Pons (tissue), 1 donor: ENCODE measurements around the gene DIP2C.

Experiments
- DNase-seq: peaks from one replicate; pipeline ENCODE4 v3.0.0-alpha.2; 2016; ENCODE audit warnings: low spot score

Gene DIP2C

GRCh38 chr10:494556-494955 lies 194.9 kb downstream of the DIP2C start:
- DNase-seq: no peak

- DNase-seq: no peak
Observed at GRCh38 chr10:494149-494542, 195.3 kb downstream of the DIP2C start.

GRCh38 chr10:493391-494148 lies 195.9 kb downstream of the DIP2C start:
- no peak for DNase-seq

- DNase-seq: no peak
Observed at GRCh38 chr10:492836-493235, 196.6 kb downstream of the DIP2C start.

- no peak for DNase-seq
Observed at GRCh38 chr10:491667-492424, 197.6 kb downstream of the DIP2C start.

GRCh38 chr10:490891-491571 lies 198.4 kb downstream of the DIP2C start:
- peak; percentile 80 for DNase-seq

- DNase-seq: no peak
Observed at GRCh38 chr10:490256-490655, 199.2 kb downstream of the DIP2C start.

GRCh38 chr10:489330-489729 lies 200.1 kb downstream of the DIP2C start:
- DNase-seq: no peak

GRCh38 chr10:488933-489215 lies 200.6 kb downstream of the DIP2C start:
- DNase-seq: no peak

- DNase-seq: no peak
Observed at GRCh38 chr10:488081-488932, 201.2 kb downstream of the DIP2C start.

- no peak for DNase-seq
Observed at GRCh38 chr10:486666-487322, 202.7 kb downstream of the DIP2C start.

- DNase-seq: no peak
Observed at GRCh38 chr10:486206-486605, 203.3 kb downstream of the DIP2C start.

- DNase-seq: no peak
Observed at GRCh38 chr10:485776-486175, 203.7 kb downstream of the DIP2C start.

- DNase-seq: no peak
Observed at GRCh38 chr10:484925-485661, 204.4 kb downstream of the DIP2C start.

- DNase-seq: no peak
Observed at GRCh38 chr10:484441-484924, 205.0 kb downstream of the DIP2C start.

GRCh38 chr10:483261-483660 lies 206.2 kb downstream of the DIP2C start:
- no peak for DNase-seq

- no peak for DNase-seq
Observed at GRCh38 chr10:482848-483247, 206.6 kb downstream of the DIP2C start.

- no peak for DNase-seq
Observed at GRCh38 chr10:482051-482501, 207.4 kb downstream of the DIP2C start.

GRCh38 chr10:481628-482027 lies 207.8 kb downstream of the DIP2C start:
- DNase-seq: no peak

- peak; percentile 72 for DNase-seq
Observed at GRCh38 chr10:480928-481552, 208.4 kb downstream of the DIP2C start.
